NCI-H1694 (cell line): Measurements from ENCODE around the gene DLGAP4.
"Not testable (repeated sequence)": the region's sequence is repeated elsewhere in the genome, so short reads cannot be mapped to it uniquely, and the experiment has no call there.

ENCODE experiments used
- DNase-seq: peaks from one replicate; lab custom pipeline; 2025; lab: John Stamatoyannopoulos, UW

DLGAP4 gene

GRCh38 chr20:36541227-36541767 is 235.2 kb downstream of the DLGAP4 start, which contains the start of gene MYL9:
Gene MYL9, plus strand, starts transcription at chr20:36541519. Its CDS starts 3,366 bp downstream, at chr20:36544885.
- no peak for DNase-seq

DNA sequence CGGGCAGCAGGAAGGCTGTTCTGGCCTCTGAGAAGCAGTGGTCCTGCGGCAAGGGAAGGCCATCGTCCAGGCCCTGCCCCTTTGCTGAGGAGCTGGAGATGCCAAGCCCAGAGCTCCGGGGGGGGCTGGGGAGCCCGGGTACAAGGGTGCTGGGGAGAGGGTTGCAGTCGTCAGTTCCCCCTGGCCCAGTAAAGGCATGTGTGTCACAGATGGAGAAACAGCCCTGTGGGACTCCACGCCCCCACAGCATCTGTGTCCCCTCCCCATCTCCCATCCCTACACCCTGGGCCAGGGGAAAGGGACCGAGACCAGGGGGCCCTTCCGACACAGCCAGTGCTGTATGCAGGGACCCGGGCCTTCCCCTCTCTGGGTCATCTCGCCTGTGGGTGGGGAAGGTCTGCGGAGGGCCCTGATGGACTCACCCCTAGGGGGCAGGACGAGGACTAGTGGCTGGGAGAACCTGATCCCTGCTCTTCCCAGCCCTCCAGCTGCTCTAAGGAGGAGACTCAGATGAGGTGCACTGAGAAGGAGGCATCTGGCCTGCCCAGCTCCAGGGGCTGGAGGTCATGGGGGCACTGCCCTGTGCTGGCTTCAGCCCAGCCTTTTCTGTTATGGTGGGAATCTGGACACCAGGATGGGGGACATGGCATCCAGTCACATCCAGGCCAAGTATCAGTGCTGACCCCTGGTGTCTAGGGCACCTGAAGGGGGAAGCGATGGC is 235.8 kb downstream of the DLGAP4 start:
- DNase-seq = no peak

GRCh38 chr20:36542516-36543183 is 236.5 kb downstream of the DLGAP4 start:
- DNase-seq = no peak

- no peak for DNase-seq
Measured at GRCh38 chr20:36543184-36544133, 237.3 kb downstream of the DLGAP4 start.

- no peak for DNase-seq
Measured at GRCh38 chr20:36544134-36545018, 238.2 kb downstream of the DLGAP4 start.

DNA sequence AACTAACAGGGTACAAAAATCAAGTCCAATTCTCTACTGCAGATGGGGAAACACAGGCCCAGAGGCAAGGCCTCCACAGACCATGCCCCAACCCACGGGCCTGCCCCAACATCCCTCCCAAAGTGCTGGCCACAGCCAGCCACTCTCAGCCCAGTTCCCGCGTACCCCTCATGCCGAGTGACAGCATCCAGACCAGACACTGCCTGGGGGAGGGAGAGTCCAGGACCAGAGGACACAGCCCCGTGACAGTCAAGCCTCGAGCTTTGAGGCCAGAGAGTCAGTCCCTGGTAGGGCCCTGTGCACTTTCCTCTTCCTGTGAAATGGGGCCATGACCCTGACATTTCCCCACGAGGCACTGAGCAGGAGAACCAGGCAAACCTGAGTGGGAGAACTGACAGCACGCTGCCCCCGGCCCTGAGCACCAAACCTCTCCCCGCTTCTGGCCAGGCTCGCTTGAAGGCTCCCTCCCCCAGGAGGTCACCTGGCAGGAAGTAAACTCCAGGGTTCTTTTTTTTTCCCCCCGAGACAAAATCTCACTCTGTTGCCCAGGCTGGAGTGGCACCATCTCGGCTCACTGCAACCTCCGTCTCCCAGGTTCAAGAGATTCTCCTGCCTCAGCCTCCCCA is 240.1 kb downstream of the DLGAP4 start:
- no peak for DNase-seq

DNA sequence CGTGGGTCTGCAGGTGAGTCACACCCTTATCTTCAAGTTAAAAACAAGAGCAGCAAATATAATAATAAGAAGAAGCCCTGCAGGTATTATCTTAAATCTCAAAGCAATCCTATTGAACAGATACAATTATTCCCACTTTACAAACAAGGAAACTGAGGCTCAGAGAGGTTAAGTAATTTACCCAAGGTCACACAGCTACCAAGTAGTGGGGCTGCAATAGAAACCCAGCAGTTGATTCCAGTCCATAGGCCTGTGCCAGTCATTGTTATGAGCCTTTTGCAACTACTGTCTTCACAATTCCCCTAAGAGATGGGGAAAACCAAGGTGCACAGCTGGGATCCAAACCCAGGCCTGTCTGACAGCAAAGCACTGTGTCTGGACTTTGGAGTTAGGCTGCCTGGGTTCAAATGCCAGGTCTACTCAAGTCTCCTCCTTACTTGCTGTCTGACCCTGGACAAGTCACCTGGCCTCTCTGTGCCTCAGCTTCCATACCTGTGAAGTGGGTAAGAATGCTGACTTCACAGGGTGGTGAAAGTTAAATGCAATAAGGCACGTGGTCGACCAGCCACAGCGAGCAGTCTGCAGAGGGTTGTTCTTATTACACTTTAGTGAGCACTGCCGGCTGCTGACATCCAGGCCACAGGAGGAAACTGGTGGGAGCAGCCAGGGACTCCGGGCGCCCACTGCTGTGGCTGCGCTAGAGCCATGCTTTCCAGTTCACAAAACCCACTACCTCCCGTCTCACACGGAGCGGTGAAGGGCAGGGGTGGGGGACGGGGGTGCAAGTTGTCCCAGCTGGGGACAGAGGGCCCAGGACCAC is 241.3 kb downstream of the DLGAP4 start:
- DNase-seq = no peak

DNA sequence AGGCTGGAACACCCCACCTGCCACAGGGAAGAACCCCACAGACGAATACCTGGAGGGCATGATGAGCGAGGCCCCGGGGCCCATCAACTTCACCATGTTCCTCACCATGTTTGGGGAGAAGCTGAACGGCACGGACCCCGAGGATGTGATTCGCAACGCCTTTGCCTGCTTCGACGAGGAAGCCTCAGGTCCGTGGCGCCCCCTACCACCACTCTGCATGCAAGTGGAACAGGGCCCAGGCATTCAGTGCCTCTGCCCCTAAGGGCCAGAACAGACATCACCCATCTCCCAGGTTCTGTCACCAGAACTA is 241.8 kb downstream of the DLGAP4 start:
- DNase-seq = no peak

DNA sequence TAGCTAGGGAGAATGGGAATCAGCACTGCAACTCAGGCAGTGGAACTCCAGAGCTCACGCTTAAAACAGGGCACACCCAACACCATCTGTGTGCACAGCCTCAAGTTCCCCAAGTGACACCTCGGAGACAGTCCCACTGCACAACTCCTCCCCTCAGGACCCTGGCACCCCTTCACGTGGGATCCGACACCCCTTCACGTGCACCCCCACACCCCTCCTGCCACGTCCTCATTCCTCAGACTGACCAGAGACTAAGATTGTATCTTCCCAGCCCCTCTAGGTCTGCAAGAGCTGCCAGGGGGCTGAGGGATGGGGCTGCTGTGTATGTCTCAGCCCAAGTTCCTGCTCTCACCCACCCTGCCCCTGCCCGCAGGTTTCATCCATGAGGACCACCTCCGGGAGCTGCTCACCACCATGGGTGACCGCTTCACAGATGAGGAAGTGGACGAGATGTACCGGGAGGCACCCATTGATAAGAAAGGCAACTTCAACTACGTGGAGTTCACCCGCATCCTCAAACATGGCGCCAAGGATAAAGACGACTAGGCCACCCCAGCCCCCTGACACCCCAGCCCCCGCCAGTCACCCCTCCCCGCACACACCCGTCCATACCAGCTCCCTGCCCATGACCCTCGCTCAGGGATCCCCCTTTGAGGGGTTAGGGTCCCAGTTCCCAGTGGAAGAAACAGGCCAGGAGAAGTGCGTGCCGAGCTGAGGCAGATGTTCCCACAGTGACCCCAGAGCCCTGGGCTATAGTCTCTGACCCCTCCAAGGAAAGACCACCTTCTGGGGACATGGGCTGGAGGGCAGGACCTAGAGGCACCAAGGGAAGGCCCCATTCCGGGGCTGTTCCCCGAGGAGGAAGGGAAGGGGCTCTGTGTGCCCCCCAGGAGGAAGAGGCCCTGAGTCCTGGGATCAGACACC is 242.8 kb downstream of the DLGAP4 start:
- no peak for DNase-seq

DNA sequence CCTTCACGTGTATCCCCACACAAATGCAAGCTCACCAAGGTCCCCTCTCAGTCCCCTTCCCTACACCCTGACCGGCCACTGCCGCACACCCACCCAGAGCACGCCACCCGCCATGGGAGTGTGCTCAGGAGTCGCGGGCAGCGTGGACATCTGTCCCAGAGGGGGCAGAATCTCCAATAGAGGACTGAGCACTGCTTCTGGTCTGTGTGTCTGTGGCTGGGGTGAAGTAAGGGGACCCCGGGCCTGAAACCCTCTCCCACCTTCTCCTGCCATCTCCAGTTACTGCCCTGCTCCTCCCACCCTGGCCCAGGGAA is 243.4 kb downstream of the DLGAP4 start:
- DNase-seq = no peak

- no peak for DNase-seq
Measured at GRCh38 chr20:36549942-36550789, 244.0 kb downstream of the DLGAP4 start.

- DNase-seq = no peak
Measured at GRCh38 chr20:36550790-36551299, 244.7 kb downstream of the DLGAP4 start.

- no peak for DNase-seq
Measured at GRCh38 chr20:36555248-36555647, 249.1 kb downstream of the DLGAP4 start.

GRCh38 chr20:36562724-36563123 is 256.6 kb downstream of the DLGAP4 start:
- DNase-seq = no peak

GRCh38 chr20:36563374-36563773 is 257.2 kb downstream of the DLGAP4 start:
- DNase-seq = no peak

- not testable (repeated sequence) for DNase-seq
Measured at GRCh38 chr20:36564078-36564725, 258.1 kb downstream of the DLGAP4 start.

GRCh38 chr20:36564726-36565121 is 258.6 kb downstream of the DLGAP4 start:
- DNase-seq = not testable (repeated sequence)
